ENCODE data around the gene CREB5.
"Not testable (repeated sequence)": the region's sequence is repeated elsewhere in the genome, so short reads cannot be mapped to it uniquely, and the experiment has no call there.

CREB5 gene

GRCh38 chr7:28608237-28608656 lies 195.9 kb downstream of the CREB5 start:
- Mint-ChIP-seq H3K27ac (no peak overlapping the region), H3K36me3 (no peaks in the 10 kb centered on the region), H3K4me1 (ENCODE audit: low read depth) (no peaks in the 10 kb centered on the region), H3K9me3 (ENCODE audit: low read depth) (no peaks in the 10 kb centered on the region), H3K27me3 (peaks cover 2% of the 10 kb centered on the region), H3K4me3 (no peak overlapping the region)

- Mint-ChIP-seq H3K27me3 (peaks cover 2% of the 10 kb centered on the region), H3K9me3 (ENCODE audit: low read depth) (no peaks in the 10 kb centered on the region), H3K27ac (no peak overlapping the region), H3K4me1 (ENCODE audit: low read depth) (no peaks in the 10 kb centered on the region), H3K4me3 (no peak overlapping the region), H3K36me3 (no peaks in the 10 kb centered on the region)
These were observed 196.4 kb downstream of the CREB5 start for GRCh38 chr7:28608731-28609130.

- H3K4me1 Mint-ChIP-seq (ENCODE audit: low read depth): no peaks in the 10 kb centered on the region
These were observed 197.3 kb downstream of the CREB5 start for GRCh38 chr7:28609608-28610007.

GRCh38 chr7:28611399-28611897 lies 199.1 kb downstream of the CREB5 start:
- H3K4me3 Mint-ChIP-seq; H3K9me3 Mint-ChIP-seq (ENCODE audit: low read depth); H3K36me3 Mint-ChIP-seq; H3K27ac Mint-ChIP-seq; H3K4me1 Mint-ChIP-seq (ENCODE audit: low read depth); H3K27me3 Mint-ChIP-seq: not testable (repeated sequence)

More at GRCh38 chr7:28609608-28610007, 197.3 kb downstream of the CREB5 start:
- H3K4me3 Mint-ChIP-seq: no peak overlapping the region
- H3K9me3 Mint-ChIP-seq (ENCODE audit: low read depth): no peaks in the 10 kb centered on the region
- no peaks in the 10 kb centered on the region for H3K36me3 Mint-ChIP-seq
- peaks cover 2% of the 10 kb centered on the region for H3K27me3 Mint-ChIP-seq
- no peak overlapping the region for H3K27ac Mint-ChIP-seq

- H3K27ac Mint-ChIP-seq: no peak overlapping the region
- no peaks in the 10 kb centered on the region for H3K27me3 Mint-ChIP-seq
- H3K4me1 Mint-ChIP-seq (ENCODE audit: low read depth): no peaks in the 10 kb centered on the region
- no peaks in the 10 kb centered on the region for H3K36me3 Mint-ChIP-seq
- H3K4me3 Mint-ChIP-seq: no peak overlapping the region
- no peaks in the 10 kb centered on the region for H3K9me3 Mint-ChIP-seq (ENCODE audit: low read depth)
These were observed 200.9 kb downstream of the CREB5 start for GRCh38 chr7:28613262-28613661.

- H3K9me3 Mint-ChIP-seq (ENCODE audit: low read depth): no peaks in the 10 kb centered on the region
- no peaks in the 10 kb centered on the region for H3K36me3 Mint-ChIP-seq
- H3K27ac Mint-ChIP-seq: no peak overlapping the region
- H3K4me1 Mint-ChIP-seq (ENCODE audit: low read depth): no peaks in the 10 kb centered on the region
- H3K27me3 Mint-ChIP-seq: no peaks in the 10 kb centered on the region
- H3K4me3 Mint-ChIP-seq: no peak overlapping the region
These were observed 202.8 kb downstream of the CREB5 start for GRCh38 chr7:28615091-28615490.

- Mint-ChIP-seq H3K4me3 (no peak overlapping the region), H3K9me3 (ENCODE audit: low read depth) (no peaks in the 10 kb centered on the region), H3K27ac (no peak overlapping the region), H3K4me1 (ENCODE audit: low read depth) (no peaks in the 10 kb centered on the region), H3K27me3 (peaks cover 1% of the 10 kb centered on the region), H3K36me3 (no peaks in the 10 kb centered on the region)
These were observed 205.1 kb downstream of the CREB5 start for GRCh38 chr7:28617308-28617880.

- Mint-ChIP-seq H3K4me1 (ENCODE audit: low read depth) (no peaks in the 10 kb centered on the region), H3K4me3 (no peak overlapping the region), H3K27ac (no peak overlapping the region), H3K36me3 (no peaks in the 10 kb centered on the region), H3K9me3 (ENCODE audit: low read depth) (no peaks in the 10 kb centered on the region), H3K27me3 (peaks cover 1% of the 10 kb centered on the region)
These were observed 206.1 kb downstream of the CREB5 start for GRCh38 chr7:28618383-28618782.

GRCh38 chr7:28619256-28619655 lies 206.9 kb downstream of the CREB5 start:
- Mint-ChIP-seq H3K4me1 (ENCODE audit: low read depth) (no peaks in the 10 kb centered on the region), H3K9me3 (ENCODE audit: low read depth) (no peaks in the 10 kb centered on the region), H3K36me3 (no peaks in the 10 kb centered on the region), H3K27me3 (peaks cover 1% of the 10 kb centered on the region), H3K4me3 (no peak overlapping the region), H3K27ac (no peak overlapping the region)

- H3K9me3 Mint-ChIP-seq (ENCODE audit: low read depth): no peaks in the 10 kb centered on the region
- H3K4me1 Mint-ChIP-seq (ENCODE audit: low read depth): no peaks in the 10 kb centered on the region
- no peaks in the 10 kb centered on the region for H3K36me3 Mint-ChIP-seq
- H3K4me3 Mint-ChIP-seq: no peak overlapping the region
- peaks cover 1% of the 10 kb centered on the region for H3K27me3 Mint-ChIP-seq
- H3K27ac Mint-ChIP-seq: no peak overlapping the region
These were observed 209.1 kb downstream of the CREB5 start for GRCh38 chr7:28621369-28621841.

- no peak overlapping the region for H3K27ac Mint-ChIP-seq
- no peaks in the 10 kb centered on the region for H3K9me3 Mint-ChIP-seq (ENCODE audit: low read depth)
- H3K4me3 Mint-ChIP-seq: no peak overlapping the region
- H3K27me3 Mint-ChIP-seq: peaks cover 3% of the 10 kb centered on the region
- H3K4me1 Mint-ChIP-seq (ENCODE audit: low read depth): no peaks in the 10 kb centered on the region
- no peaks in the 10 kb centered on the region for H3K36me3 Mint-ChIP-seq
These were observed 210.9 kb downstream of the CREB5 start for GRCh38 chr7:28623105-28623730.

GRCh38 chr7:28623863-28624262 lies 211.5 kb downstream of the CREB5 start:
- no peak overlapping the region for H3K27ac Mint-ChIP-seq
- no peaks in the 10 kb centered on the region for H3K36me3 Mint-ChIP-seq
- no peaks in the 10 kb centered on the region for H3K9me3 Mint-ChIP-seq (ENCODE audit: low read depth)
- H3K4me3 Mint-ChIP-seq: no peak overlapping the region
- H3K4me1 Mint-ChIP-seq (ENCODE audit: low read depth): no peaks in the 10 kb centered on the region
- peaks cover 3% of the 10 kb centered on the region for H3K27me3 Mint-ChIP-seq

GRCh38 chr7:28625432-28625831 lies 213.1 kb downstream of the CREB5 start:
- Mint-ChIP-seq H3K36me3 (no peaks in the 10 kb centered on the region), H3K4me1 (ENCODE audit: low read depth) (no peaks in the 10 kb centered on the region), H3K4me3 (no peak overlapping the region), H3K27ac (no peak overlapping the region), H3K9me3 (ENCODE audit: low read depth) (no peaks in the 10 kb centered on the region), H3K27me3 (peaks cover 3% of the 10 kb centered on the region)

GRCh38 chr7:28626221-28626620 lies 213.9 kb downstream of the CREB5 start:
- Mint-ChIP-seq H3K27me3 (peaks cover 2% of the 10 kb centered on the region), H3K36me3 (no peaks in the 10 kb centered on the region), H3K4me1 (ENCODE audit: low read depth) (no peaks in the 10 kb centered on the region), H3K27ac (no peak overlapping the region), H3K4me3 (no peak overlapping the region), H3K9me3 (ENCODE audit: low read depth) (no peaks in the 10 kb centered on the region)

- Mint-ChIP-seq H3K36me3 (no peaks in the 10 kb centered on the region), H3K4me3 (no peak overlapping the region), H3K27me3 (peaks cover 2% of the 10 kb centered on the region), H3K9me3 (ENCODE audit: low read depth) (no peaks in the 10 kb centered on the region), H3K27ac (no peak overlapping the region), H3K4me1 (ENCODE audit: low read depth) (no peaks in the 10 kb centered on the region)
These were observed 214.4 kb downstream of the CREB5 start for GRCh38 chr7:28626624-28627262.

Measured in activated naive CD8-positive, alpha-beta T cell (primary cell).